Thoracic aorta (tissue), 2 donors: Measurements from ENCODE around the gene C11orf71. TPM values are rescaled to one million over a fixed set of nuclear protein-coding genes. Genes with fewer than 3 reads are reported as not detected.

Experiments used
- ATAC-seq: fragments of 150-250 bp; one replicate; pipeline ENCODE4 v1.8.0; 2017; ENCODE audit warnings: low read depth; ENCODE audit not compliant: insufficient number of reproducible peaks, low FRiP score
- DNase-seq: peaks from one replicate; pipeline ENCODE4 v3.0.0-alpha.2; 2020; ENCODE audit warnings: low spot score
- H3K27ac ChIP-seq, 2 donors: fragments of 200-600 bp; sonication (generic); 1 replicate in 1 of 2; 2 replicates in 1 of 2; pipeline ENCODE4 v1.5.1; 2016; ENCODE audit warnings: mild to moderate bottlenecking in 2 of 2, moderate library complexity in 2 of 2
- H3K27me3 ChIP-seq: fragments of 200-600 bp; sonication (generic); replicated peaks from 2 replicates; pipeline ENCODE4 v1.6.0; 2016; ENCODE audit warnings: mild to moderate bottlenecking; ENCODE audit not compliant: insufficient read depth
- H3K36me3 ChIP-seq: fragments of 200-600 bp; sonication (generic); one replicate; pipeline ENCODE4 v1.5.1; 2016
- H3K4me1 ChIP-seq, 2 donors: fragments of 200-600 bp; sonication (generic); 1 replicate in 1 of 2; 2 replicates in 1 of 2; pipeline versions ENCODE4 v1.5.1 to v1.6.0; 2016; ENCODE audit warnings: low read depth in 2 of 2, mild to moderate bottlenecking in 1 of 2; ENCODE audit not compliant: control insufficient read depth in 1 of 2
- H3K4me3 ChIP-seq: fragments of 200-600 bp; sonication (generic); 2 replicates; pipeline ENCODE4 v1.5.1; 2016; ENCODE audit warnings: mild to moderate bottlenecking
- H3K9me3 ChIP-seq: fragments of 200-600 bp; sonication (generic); 2 replicates; pipeline ENCODE4 v1.5.1; 2016
- CTCF ChIP-seq: fragments of 200-600 bp; sonication (generic); IDR thresholded peaks from one replicate; pipeline ENCODE4 v1.5.1; 2019; ENCODE audit warnings: antibody characterized with exemption
- total RNA-seq, 2 donors: library from RNA; depleted of rRNA; stranded (reverse); fragments of >200 nt; gene quantifications; one replicate each; pipeline versions ENCODE4 v1.1.0 to v1.2.3, GENCODE V29; 2016

C11orf71 gene
- total RNA-seq, 2 donors from 2014 or later: 2.9 to 4.1 TPM

- no peak overlapping the region for H3K27ac ChIP-seq
- H3K4me3 ChIP-seq: no peak overlapping the region
- TF ChIP-seq CTCF: no peak
- no peaks in the 10 kb centered on the region for H3K27me3 ChIP-seq
- ATAC-seq (no peak), DNase-seq (no peak)
- no peaks in the 10 kb centered on the region for H3K9me3 ChIP-seq
- no peaks in the 10 kb centered on the region for H3K36me3 ChIP-seq
- no peaks in the 10 kb centered on the region for H3K4me1 ChIP-seq
Measured at GRCh38 chr11:114358716-114359115, 41.6 kb downstream of the C11orf71 start.

- H3K27ac ChIP-seq: no peak overlapping the region
- ATAC-seq (peak; percentile 60), DNase-seq (no peak)
- H3K27me3 ChIP-seq: no peaks in the 10 kb centered on the region
- no peak for TF ChIP-seq CTCF
- no peaks in the 10 kb centered on the region for H3K4me1 ChIP-seq
- H3K4me3 ChIP-seq: no peak overlapping the region
- H3K9me3 ChIP-seq: no peaks in the 10 kb centered on the region
- no peaks in the 10 kb centered on the region for H3K36me3 ChIP-seq
Measured at GRCh38 chr11:114354076-114354475, 46.2 kb downstream of the C11orf71 start.

- Histone ChIP-seq H3K4me1 (no peaks in the 10 kb centered on the region), H3K9me3 (no peaks in the 10 kb centered on the region), H3K27me3 (no peaks in the 10 kb centered on the region), H3K36me3 (no peaks in the 10 kb centered on the region), H3K27ac (no peak overlapping the region), H3K4me3 (no peak overlapping the region)
- no peak for DNase-seq
- no peak for ATAC-seq
- TF ChIP-seq CTCF: no peak
Measured at GRCh38 chr11:114353443-114353842, 46.9 kb downstream of the C11orf71 start.

GRCh38 chr11:114350022-114350421 is 50.3 kb downstream of the C11orf71 start:
- no peaks in the 10 kb centered on the region for H3K27me3 ChIP-seq
- no peak overlapping the region for H3K27ac ChIP-seq
- DNase-seq (no peak), ATAC-seq (no peak)
- H3K9me3 ChIP-seq: no peaks in the 10 kb centered on the region
- no peak for TF ChIP-seq CTCF
- no peaks in the 10 kb centered on the region for H3K4me1 ChIP-seq
- no peak overlapping the region for H3K4me3 ChIP-seq
- H3K36me3 ChIP-seq: no peaks in the 10 kb centered on the region

Other genes starting within 250 kb of the C11orf71 start
- 1,000 to 10,000 TPM in 1 of 2 donors, 100 to 1,000 TPM in 1; 583 to 1,213 TPM for gene NNMT, start 104.1 kb downstream of the C11orf71 start, total RNA-seq
- 10 to 100 TPM; 10.0 to 39.4 TPM for gene RBM7, start 155 bp upstream of the C11orf71 start, total RNA-seq
- 100 to 1,000 TPM; 101 to 177 TPM for gene REXO2, start 39.0 kb upstream of the C11orf71 start, total RNA-seq
- not detected for gene NXPE1, start 159.4 kb upstream of the C11orf71 start, total RNA-seq
- not detected for gene NXPE4, start 195.3 kb upstream of the C11orf71 start, total RNA-seq